SIG-M5 treated with dmso at 0.1 percent for 504 hours (cell line): Measurements from ENCODE around the gene MYLK4.

ENCODE experiments used
- DNase-seq: peaks from one replicate; lab custom pipeline; 2025; ENCODE audit not compliant: unreplicated experiment; lab: John Stamatoyannopoulos, UW

Gene MYLK4

DNA sequence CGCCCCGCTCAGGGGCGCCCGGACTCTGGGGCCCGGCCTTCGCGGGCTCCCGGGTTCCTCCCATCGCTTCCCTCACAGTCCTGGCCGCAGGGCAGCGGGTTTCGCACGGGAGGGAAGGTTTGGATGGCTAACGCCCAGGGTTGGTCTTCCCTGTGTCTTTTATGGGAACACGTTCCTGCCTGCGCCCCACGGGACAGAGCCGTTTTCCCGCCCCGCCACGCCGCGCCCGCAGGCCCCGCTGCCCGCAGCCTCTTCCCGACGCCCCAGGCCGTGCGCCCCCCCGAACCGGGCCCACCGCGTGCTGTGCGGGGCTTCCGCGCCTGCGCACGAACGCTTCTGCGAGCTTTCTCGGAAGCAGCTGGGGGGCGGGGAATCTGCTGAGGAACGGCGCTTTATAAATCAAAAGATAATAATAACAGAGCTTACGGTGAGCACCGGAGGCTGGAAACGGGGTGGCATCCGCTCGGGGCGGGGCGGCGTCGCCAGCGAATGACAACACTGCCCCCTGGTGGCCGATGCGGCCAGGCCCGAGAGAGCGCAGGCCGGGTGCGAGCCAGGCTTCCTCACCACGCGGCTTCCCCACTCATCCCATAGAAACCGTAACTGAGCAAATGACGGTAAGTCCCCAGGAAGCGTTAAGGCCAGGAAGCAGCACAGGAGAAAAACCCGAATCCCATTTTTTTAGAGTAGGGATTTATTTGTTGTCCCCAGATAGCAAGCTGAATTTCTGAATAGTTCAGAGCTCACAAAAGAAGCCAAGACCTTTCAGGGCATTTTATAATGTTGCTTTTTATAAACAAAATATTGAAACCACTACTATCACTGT is 116.4 kb downstream of the MYLK4 start:
- peak; percentile 42 for DNase-seq

DNA sequence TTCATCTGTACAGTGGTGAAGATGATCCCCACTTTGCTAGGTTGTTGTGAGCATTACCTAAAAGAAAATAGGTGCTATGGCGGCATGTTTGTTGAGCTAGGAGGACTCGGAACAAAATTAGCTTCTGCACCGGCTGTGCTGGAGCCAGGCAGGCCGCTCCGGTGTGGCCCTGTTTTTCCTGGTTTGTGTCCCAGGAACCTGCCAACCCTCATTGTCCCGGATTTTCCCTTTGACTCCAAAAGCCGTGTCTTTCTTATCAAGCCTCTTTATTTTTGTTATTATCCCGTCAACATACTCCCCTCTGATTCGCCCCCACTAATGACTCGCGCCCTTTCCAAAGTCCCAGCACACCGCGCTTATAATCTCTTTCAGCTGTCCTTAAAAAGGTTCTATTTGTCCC is 117.0 kb downstream of the MYLK4 start:
- DNase-seq, result no peak

DNA sequence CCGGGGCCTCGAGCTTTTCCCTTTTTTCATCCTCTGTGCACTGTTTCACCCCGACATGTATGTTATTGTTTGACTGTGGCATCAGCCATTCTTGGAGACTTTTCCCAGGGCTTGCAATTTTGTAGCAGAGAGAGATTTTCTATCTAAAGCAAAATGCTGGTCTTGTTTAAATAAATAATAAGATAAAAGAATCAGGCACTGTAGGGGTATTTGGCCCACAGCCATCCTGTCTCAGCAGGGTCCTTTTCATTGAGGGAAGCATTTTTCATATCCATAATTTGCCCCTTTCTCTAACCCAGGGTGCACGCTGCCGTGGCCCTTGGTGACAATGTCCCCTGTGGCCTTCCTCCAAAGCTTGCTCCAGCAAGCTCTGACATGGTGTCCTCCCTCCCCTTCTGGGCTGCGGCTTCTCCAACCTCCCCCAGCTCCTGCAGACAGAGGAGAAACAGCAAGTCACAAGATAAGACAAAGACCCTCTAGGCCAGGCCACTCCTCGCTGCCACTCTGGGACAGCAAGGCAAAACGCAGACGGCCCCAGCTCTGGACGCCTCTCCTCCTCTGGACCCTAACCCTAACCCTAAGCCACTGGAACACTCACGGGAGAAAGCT is 117.6 kb downstream of the MYLK4 start:
- DNase-seq, result no peak

DNA sequence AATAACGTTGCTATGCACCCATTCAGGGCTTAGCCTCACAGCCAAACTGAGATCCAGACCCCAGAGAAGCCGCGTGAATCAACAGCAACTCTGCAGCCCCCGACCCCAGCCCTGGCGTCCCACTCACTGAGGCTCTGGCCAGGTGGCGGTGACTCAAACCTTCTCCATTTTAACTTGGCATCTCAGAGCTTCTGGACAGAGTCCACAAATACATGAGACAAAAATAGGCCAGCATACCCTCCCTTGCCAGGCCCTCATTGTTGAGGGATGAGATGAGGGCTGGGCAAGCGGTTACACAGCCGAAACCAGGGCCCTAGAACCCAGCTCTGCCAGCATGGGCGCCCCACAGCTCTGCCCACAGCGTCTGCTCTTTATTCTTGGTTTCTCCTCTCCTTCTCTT is 118.4 kb downstream of the MYLK4 start:
- DNase-seq, result no peak

DNA sequence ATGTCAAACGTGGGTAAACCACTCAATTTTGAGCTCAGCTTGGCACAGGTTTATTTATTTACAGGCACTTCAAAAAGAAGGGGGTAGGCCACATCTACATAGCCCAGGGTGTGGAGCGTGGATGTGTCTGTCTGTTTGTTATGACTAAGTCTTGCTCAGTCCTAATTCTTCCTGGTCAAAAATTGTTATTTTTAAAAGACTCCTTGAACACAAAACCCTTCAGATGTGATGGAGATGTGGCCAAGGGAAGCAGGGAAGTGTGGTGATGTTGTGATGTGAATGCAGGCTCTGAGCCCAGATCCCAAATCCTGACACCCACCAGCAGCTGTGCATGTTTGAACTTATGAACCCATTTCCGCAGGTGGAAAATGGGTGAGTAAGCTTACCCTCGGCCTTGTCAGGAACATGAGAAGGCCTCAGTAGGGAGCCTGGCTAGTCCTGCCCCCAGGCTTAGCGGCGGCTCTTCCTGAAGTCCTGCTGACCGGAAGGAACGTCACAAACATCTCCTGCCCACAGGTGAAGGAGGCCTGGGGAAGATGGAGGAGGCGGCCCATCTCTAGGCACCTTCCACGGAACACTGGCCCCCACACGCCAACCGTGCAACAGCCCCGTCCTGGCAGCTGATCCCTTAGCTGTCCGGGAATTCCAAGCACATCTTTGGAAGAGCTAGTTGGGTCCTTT is 119.7 kb downstream of the MYLK4 start:
- no peak for DNase-seq

DNA sequence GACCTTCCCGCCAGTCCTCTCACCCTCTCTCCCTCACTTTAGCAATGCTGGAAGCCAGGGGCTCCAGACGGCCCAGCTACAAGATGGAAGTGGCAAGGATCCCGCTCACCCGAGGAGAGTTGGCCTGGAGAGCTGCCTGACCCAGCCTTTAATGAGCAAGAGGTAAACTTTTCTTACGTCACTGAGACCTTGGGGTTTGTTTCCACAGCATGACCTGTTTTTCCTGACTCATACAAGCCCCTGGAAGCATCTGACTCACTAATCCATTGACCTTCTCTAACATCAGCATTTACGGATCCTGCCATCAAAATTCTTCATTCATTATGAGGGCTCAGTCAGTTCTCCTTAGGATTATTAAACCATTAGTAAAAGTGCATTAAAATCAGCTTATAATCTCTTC is 120.4 kb downstream of the MYLK4 start:
- no peak for DNase-seq

DNA sequence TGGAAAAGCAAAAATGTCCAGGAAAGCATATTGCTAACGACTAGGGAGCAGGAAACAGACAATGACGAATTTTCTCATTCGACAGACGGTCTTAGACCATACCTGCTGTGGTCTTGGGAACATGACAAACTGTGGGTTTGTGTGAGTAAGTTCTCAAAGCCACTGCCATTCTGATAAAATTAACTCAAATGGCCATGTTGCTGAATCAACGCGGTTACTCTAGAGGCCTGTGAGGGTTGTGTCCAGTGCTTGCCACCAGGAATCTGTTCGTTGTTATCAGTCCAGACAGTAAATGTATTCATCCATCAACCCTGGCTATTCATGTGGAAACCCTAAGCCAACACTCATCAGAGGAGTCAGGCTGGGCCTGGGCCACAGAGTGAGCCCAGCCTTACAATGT is 124.3 kb downstream of the MYLK4 start:
- no peak for DNase-seq

DNA sequence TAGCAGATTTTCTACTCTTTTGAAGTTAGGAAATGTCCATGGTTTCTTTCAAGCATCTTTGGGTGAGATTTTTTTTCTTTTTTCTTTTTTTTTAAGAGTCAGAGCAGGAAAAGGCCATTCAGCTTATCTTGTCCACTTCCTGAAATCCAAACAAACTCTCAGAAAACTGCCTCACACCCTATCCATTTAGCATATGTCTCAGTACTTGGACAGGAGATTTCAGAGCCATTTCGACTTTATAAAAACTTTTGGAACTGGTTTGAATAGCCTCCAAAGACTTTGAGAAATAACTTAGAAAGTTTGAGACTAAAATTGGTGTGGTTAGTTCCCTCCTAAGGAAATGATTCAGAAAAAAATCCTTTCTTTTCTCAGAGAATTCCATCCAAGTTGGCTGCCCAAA is 125.1 kb downstream of the MYLK4 start:
- no peak for DNase-seq

DNA sequence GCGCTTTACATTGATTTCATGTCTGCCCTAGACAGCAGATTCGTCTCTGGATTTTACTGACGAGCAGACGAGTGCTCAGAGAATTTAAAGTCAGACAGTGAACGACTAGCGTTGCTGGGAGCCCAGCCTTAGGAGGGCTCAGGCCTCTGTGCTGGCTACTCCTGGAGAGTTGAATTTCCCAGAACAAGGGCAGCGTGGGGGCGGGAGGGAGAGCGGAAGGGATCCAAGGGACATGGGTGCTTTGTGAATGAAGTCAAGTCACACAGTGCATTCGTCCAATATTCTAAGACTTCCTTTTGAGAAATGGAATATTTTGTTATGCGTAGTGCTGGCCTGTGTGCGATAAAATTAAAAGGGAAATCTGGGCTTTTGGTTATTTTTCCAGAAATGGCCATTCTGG is 126.5 kb downstream of the MYLK4 start:
- no peak for DNase-seq

DNA sequence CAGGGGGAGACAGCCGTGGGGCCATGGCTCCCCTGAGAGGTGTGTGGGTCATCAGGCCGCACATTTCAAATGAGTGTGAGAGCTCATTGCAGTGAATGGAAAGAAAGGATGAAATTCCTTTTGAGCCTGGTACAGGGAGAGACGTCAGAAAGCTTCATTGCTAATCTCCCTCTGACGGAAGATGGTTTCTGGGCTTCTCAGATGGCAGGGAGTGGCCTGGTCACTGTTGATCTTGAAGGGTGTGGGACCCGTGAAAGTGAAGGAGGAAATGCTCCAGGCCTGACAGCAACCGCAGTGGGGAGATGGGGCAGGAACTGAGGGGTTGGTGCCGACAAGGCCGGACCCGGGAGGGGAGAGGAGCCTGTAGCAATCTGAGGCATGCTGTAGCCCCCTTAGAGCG is 127.4 kb downstream of the MYLK4 start:
- no peak for DNase-seq

DNA sequence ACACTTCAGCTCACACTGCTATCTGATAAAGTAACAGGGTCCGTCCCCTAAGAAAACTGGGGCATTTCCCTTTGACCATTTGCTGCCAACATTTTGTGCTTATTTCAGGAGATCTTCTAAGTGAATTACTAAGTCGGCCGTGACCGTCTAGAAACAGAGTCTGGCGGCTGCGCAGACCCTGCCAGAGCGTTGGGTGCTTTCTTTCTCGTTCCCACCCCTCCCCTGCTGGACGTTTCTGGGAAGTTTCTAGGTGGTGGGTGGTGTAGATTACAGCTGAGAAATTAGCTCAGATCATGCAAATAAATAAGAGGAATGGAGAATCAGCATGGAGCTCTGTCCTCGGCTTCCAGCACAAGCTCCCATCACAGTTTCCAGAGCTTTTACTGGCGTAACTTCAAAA is 128.1 kb downstream of the MYLK4 start:
- DNase-seq, result no peak

DNA sequence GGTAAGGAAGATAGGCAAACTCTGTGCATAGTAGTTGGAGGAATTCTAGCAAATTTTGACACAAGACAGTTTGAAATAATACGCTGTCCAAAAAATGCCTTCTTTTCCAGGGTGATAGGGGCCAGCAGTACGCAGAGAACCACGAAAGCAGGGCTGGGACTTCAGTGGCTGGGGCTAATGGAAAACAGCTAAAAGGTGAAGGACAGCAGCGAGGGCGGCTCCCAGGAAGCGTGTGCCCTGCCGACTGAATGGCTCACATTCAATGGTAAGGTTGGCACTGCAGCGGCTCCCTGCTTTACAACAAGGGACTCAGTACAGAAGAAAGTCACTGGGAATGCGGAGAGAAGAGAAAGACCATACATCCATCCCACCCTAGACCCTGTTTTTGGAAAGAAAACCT is 131.1 kb downstream of the MYLK4 start:
- no peak for DNase-seq

DNA sequence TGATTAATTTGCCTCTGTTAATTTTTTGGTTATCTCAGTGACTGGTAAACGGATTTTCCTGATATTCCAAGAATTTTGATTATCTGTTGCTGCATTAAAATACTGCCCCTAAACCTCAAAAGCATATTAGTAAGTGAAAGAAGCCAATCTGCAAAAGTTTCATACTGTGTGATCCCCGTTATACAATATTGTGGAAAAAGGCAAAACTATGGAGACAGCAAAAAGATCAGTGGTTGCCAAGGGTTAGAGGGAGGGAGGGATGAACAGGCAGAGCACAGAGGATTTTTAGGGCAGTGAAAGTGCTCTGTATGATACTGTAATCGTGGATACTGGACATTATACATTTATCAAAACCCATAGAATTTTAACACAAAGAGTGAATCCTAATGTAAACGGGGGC is 133.0 kb downstream of the MYLK4 start:
- no peak for DNase-seq

DNA sequence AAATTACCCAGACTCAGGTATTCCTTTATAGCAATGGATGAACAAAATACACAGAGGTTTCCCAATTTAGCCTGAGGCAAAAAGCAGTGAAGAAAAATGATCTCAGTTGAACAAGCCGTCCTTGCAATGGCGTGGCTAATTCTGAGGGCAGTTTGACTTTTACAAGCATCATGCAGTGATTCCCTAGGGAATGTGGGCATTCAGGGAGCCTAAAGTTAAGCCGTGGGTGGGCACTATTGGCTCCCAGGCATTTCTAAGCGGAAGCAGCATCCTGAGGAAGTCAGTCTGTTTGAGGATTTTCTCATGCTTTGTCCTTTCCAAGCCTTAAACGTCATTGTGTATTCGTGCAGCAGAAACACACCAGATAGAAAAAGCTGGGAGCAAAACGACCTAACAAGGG is 133.9 kb downstream of the MYLK4 start:
- DNase-seq, result no peak

DNA sequence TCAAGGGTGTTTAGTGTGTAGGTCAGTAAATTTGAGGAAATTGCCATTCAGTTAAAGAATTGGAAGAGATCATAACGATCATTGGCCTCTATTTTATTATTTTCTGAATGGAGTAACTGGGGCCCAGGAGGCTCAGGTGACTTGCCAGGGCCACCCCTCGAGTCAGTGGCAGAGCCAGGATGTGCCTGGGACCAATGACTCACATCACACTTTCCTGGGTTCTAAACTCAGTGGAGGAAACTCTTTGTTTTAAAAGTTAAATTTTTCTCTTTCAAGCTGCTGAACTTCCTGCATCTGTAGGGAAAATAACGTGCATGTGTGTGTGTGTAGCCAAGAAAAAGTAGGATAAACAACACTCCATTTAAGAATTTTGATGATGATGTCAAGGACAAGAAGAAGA is 135.5 kb downstream of the MYLK4 start:
- no peak for DNase-seq

DNA sequence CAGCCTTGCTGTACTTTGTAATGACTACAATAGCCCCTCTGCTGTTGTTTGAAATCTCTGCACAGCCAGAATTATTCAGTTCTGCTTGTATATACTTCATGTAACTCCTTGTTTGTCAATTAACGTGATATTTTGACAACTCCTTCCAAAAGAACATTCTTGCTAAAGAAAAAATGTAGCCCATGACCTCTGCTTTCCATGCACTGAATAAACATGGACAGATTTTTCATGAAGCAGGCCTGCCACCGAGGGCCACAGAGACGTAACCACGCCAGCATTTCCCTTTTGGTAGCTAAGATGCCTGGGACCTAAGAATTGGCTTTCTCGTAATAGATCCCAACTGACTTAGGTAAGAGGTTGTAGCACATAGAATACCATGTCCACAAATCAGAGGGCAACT is 135.9 kb downstream of the MYLK4 start:
- no peak for DNase-seq

DNA sequence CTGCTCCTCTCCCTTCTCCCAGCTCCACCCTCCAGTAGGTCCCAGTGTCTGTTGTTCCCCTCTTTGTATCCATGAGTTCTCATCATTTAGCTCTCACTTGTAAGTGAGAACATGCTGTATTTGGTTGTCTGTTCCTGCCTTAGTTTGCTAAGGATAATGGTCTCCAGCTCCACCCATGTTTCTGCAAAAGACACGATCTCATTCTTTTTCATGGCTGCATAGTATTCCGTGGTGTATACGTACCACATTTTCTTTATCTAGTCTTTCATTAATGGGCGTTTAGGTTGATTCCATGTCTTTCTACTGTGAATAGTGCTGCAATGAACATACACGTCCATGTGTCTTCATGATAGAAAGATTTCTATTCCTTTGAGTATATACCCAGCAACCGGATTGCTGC is 136.6 kb downstream of the MYLK4 start:
- DNase-seq, result no peak
